HEK293 (cell line): Measurements from ENCODE around the gene FANCE.

Source experiments
- BCL11B ChIP-seq: fragments of 450-650 bp; formaldehyde crosslinking; IDR thresholded peaks from 2 replicates; pipeline ENCODE4 v1.5.1; 2016; ENCODE audit warnings: low read depth, missing biosample characterization, missing genetic modification characterization
- GFI1B ChIP-seq: fragments of 450-650 bp; formaldehyde crosslinking; IDR thresholded peaks from 2 replicates; pipeline ENCODE4 v1.5.1; 2016; ENCODE audit warnings: missing biosample characterization, missing genetic modification characterization
- KLF7 ChIP-seq: fragments of 450-650 bp; formaldehyde crosslinking; IDR thresholded peaks from 2 replicates; pipeline ENCODE4 v1.5.1; 2016; ENCODE audit warnings: missing biosample characterization, missing genetic modification characterization, borderline replicate concordance
- PRDM6 ChIP-seq: fragments of 450-650 bp; formaldehyde crosslinking; IDR thresholded peaks from 2 replicates; pipeline ENCODE4 v1.5.1; 2017; ENCODE audit warnings: missing biosample characterization, missing genetic modification characterization
- YY1 ChIP-seq: fragments of 450-650 bp; formaldehyde crosslinking; IDR thresholded peaks from 2 replicates; pipeline ENCODE4 v1.5.1; 2018; ENCODE audit warnings: missing biosample characterization, missing genetic modification characterization
- YY2 ChIP-seq: fragments of 450-650 bp; formaldehyde crosslinking; IDR thresholded peaks from 2 replicates; pipeline ENCODE4 v1.5.1; 2016; ENCODE audit warnings: missing biosample characterization, missing genetic modification characterization
- ZBTB6 ChIP-seq: fragments of 450-650 bp; formaldehyde crosslinking; IDR thresholded peaks from 2 replicates; pipeline ENCODE4 v1.5.1; 2017; ENCODE audit warnings: missing biosample characterization, missing genetic modification characterization
- ZFHX2 ChIP-seq: fragments of 450-650 bp; formaldehyde crosslinking; conservative IDR thresholded peaks from 2 replicates; pipeline ENCODE4 v1.5.1; 2016; ENCODE audit warnings: missing biosample characterization, missing genetic modification characterization
- ZNF114 ChIP-seq: fragments of 450-650 bp; formaldehyde crosslinking; IDR thresholded peaks from 2 replicates; pipeline ENCODE4 v1.5.0; 2017; ENCODE audit warnings: missing biosample characterization, missing genetic modification characterization
- ZNF157 ChIP-seq: fragments of 450-650 bp; formaldehyde crosslinking; IDR thresholded peaks from 2 replicates; pipeline ENCODE4 v1.5.1; 2016; ENCODE audit warnings: missing biosample characterization, missing genetic modification characterization
- ZNF174 ChIP-seq: fragments of 450-650 bp; formaldehyde crosslinking; IDR thresholded peaks from 2 replicates; pipeline ENCODE4 v1.5.0; 2017; ENCODE audit warnings: missing biosample characterization, mild to moderate bottlenecking, missing genetic modification characterization
- ZNF211 ChIP-seq: fragments of 450-650 bp; formaldehyde crosslinking; IDR thresholded peaks from 2 replicates; pipeline ENCODE4 v1.5.1; 2016; ENCODE audit warnings: low read depth, missing biosample characterization, missing genetic modification characterization
- ZNF221 ChIP-seq: fragments of 450-650 bp; formaldehyde crosslinking; IDR thresholded peaks from 2 replicates; pipeline ENCODE4 v1.5.1; 2017; ENCODE audit warnings: missing biosample characterization, missing genetic modification characterization, borderline replicate concordance
- ZNF23 ChIP-seq: fragments of 450-650 bp; formaldehyde crosslinking; IDR thresholded peaks from 2 replicates; pipeline ENCODE4 v1.5.1; 2016; ENCODE audit warnings: missing biosample characterization, missing genetic modification characterization, borderline replicate concordance
- ZNF24 ChIP-seq: fragments of 450-650 bp; formaldehyde crosslinking; IDR thresholded peaks from 2 replicates; pipeline ENCODE4 v1.5.1; 2016; ENCODE audit warnings: missing biosample characterization, missing genetic modification characterization
- ZNF26 ChIP-seq: fragments of 450-650 bp; formaldehyde crosslinking; IDR thresholded peaks from 2 replicates; pipeline ENCODE4 v1.5.1; 2016; ENCODE audit warnings: missing biosample characterization, missing genetic modification characterization
- ZNF266 ChIP-seq: fragments of 450-650 bp; formaldehyde crosslinking; IDR thresholded peaks from 2 replicates; pipeline ENCODE4 v1.5.1; 2016; ENCODE audit warnings: missing biosample characterization, missing genetic modification characterization, low read depth
- ZNF280D ChIP-seq: fragments of 450-650 bp; formaldehyde crosslinking; IDR thresholded peaks from 2 replicates; pipeline ENCODE4 v1.5.1; 2016; ENCODE audit warnings: missing biosample characterization, missing genetic modification characterization
- ZNF350 ChIP-seq: fragments of 450-650 bp; formaldehyde crosslinking; IDR thresholded peaks from 2 replicates; pipeline ENCODE4 v1.5.0; 2017; ENCODE audit warnings: missing biosample characterization, mild to moderate bottlenecking, missing genetic modification characterization
- ZNF404 ChIP-seq: fragments of 450-650 bp; formaldehyde crosslinking; IDR thresholded peaks from 2 replicates; pipeline ENCODE4 v1.5.1; 2017; ENCODE audit warnings: missing biosample characterization, missing genetic modification characterization
- ZNF48 ChIP-seq: fragments of 450-650 bp; formaldehyde crosslinking; IDR thresholded peaks from 2 replicates; pipeline ENCODE4 v1.5.1; 2016; ENCODE audit warnings: missing biosample characterization, missing genetic modification characterization
- ZSCAN4 ChIP-seq: fragments of 450-650 bp; formaldehyde crosslinking; IDR thresholded peaks from 2 replicates; pipeline ENCODE4 v1.5.1; 2017; ENCODE audit warnings: missing biosample characterization, missing genetic modification characterization
- TF ChIP-seq, protein P1 (sequence below): fragments of 450-650 bp; formaldehyde crosslinking; IDR thresholded peaks from 2 replicates; pipeline ENCODE4 v1.5.0; 2017; ENCODE audit warnings: missing biosample characterization, missing genetic modification characterization, borderline replicate concordance
- TF ChIP-seq, protein P2 (sequence below): fragments of 450-650 bp; formaldehyde crosslinking; IDR thresholded peaks from 2 replicates; pipeline ENCODE4 v1.5.1; 2016; ENCODE audit warnings: missing biosample characterization, missing genetic modification characterization, low read depth

The FANCE gene

GRCh38 chr6:35497571-35498421 lies 45.7 kb downstream of the FANCE start (continued):
- TF ChIP-seq PRDM6 (tag by site-specific recombination) (no peak), ZNF157 (no peak), ZNF26 (tag by site-specific recombination) (no peak), GFI1B (tag by site-specific recombination) (no peak), ZSCAN4 (no peak), BCL11B (tag by site-specific recombination) (no peak), KLF7 (tag by site-specific recombination) (no peak), ZNF24 (tag by site-specific recombination) (no peak), ZNF404 (tag by site-specific recombination) (no peak), ZNF211 (tag by site-specific recombination) (no peak), YY2 (tag by site-specific recombination) (no peak), YY1 (no peak), ZNF350 (tag by site-specific recombination) (no peak), ZNF221 (tag by site-specific recombination) (no peak), ZNF266 (no peak), ZNF174 (tag by site-specific recombination) (no peak), ZFHX2 (tag by site-specific recombination) (peak; percentile 32; the same call in 1 of the 2 replicates), ZNF48 (no peak), ZNF114 (tag by site-specific recombination) (no peak), ZNF23 (no peak), ZBTB6 (no peak), ZNF280D (tag by site-specific recombination) (no peak)
- TF ChIP-seq, protein P1, sequence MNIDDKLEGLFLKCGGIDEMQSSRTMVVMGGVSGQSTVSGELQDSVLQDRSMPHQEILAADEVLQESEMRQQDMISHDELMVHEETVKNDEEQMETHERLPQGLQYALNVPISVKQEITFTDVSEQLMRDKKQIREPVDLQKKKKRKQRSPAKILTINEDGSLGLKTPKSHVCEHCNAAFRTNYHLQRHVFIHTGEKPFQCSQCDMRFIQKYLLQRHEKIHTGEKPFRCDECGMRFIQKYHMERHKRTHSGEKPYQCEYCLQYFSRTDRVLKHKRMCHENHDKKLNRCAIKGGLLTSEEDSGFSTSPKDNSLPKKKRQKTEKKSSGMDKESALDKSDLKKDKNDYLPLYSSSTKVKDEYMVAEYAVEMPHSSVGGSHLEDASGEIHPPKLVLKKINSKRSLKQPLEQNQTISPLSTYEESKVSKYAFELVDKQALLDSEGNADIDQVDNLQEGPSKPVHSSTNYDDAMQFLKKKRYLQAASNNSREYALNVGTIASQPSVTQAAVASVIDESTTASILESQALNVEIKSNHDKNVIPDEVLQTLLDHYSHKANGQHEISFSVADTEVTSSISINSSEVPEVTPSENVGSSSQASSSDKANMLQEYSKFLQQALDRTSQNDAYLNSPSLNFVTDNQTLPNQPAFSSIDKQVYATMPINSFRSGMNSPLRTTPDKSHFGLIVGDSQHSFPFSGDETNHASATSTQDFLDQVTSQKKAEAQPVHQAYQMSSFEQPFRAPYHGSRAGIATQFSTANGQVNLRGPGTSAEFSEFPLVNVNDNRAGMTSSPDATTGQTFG (tag by site-specific recombination) = no peak
- TF ChIP-seq, protein P2, sequence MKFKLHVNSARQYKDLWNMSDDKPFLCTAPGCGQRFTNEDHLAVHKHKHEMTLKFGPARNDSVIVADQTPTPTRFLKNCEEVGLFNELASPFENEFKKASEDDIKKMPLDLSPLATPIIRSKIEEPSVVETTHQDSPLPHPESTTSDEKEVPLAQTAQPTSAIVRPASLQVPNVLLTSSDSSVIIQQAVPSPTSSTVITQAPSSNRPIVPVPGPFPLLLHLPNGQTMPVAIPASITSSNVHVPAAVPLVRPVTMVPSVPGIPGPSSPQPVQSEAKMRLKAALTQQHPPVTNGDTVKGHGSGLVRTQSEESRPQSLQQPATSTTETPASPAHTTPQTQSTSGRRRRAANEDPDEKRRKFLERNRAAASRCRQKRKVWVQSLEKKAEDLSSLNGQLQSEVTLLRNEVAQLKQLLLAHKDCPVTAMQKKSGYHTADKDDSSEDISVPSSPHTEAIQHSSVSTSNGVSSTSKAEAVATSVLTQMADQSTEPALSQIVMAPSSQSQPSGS (tag by site-specific recombination) = no peak
